Measurements from ENCODE around the gene ADAMTS19.

ADAMTS19 gene

GRCh38 chr5:129441096-129441495 lies 19.0 kb upstream of the ADAMTS19 start:
- no peak overlapping the region for H3K27ac ChIP-seq
- no peak for TF ChIP-seq CTCF (IDR thresholded peaks at IDR 0.05; ENCODE audit: low read depth, low read length)
- no peak overlapping the region for H3K4me3 ChIP-seq (ENCODE audit: low read depth, low read length)
- no peaks in the 10 kb centered on the region for H3K36me3 ChIP-seq
- H3K27me3 ChIP-seq (ENCODE audit: insufficient read depth, low read depth, severe bottlenecking), result no peaks in the 10 kb centered on the region
- H3K9me3 ChIP-seq (ENCODE audit: severe bottlenecking), result no peaks in the 10 kb centered on the region
- DNase-seq, result no peak

GRCh38 chr5:129445379-129445778 lies 14.7 kb upstream of the ADAMTS19 start:
- Histone ChIP-seq H3K36me3 (no peaks in the 10 kb centered on the region), H3K27me3 (ENCODE audit: insufficient read depth, low read depth, severe bottlenecking) (no peaks in the 10 kb centered on the region), H3K27ac (no peak overlapping the region), H3K4me3 (ENCODE audit: low read depth, low read length) (no peak overlapping the region), H3K9me3 (ENCODE audit: severe bottlenecking) (no peaks in the 10 kb centered on the region)
- no peak for DNase-seq
- TF ChIP-seq CTCF (IDR thresholded peaks at IDR 0.05; ENCODE audit: low read depth, low read length), result no peak

GRCh38 chr5:129447968-129448367 lies 12.1 kb upstream of the ADAMTS19 start:
- Histone ChIP-seq H3K27ac (no peak overlapping the region), H3K9me3 (ENCODE audit: severe bottlenecking) (no peaks in the 10 kb centered on the region), H3K4me3 (ENCODE audit: low read depth, low read length) (no peak overlapping the region), H3K36me3 (no peaks in the 10 kb centered on the region), H3K27me3 (ENCODE audit: insufficient read depth, low read depth, severe bottlenecking) (no peaks in the 10 kb centered on the region)
- no peak for TF ChIP-seq CTCF (IDR thresholded peaks at IDR 0.05; ENCODE audit: low read depth, low read length)
- DNase-seq, result no peak

- Histone ChIP-seq H3K27me3 (ENCODE audit: insufficient read depth, low read depth, severe bottlenecking) (no peaks in the 10 kb centered on the region), H3K9me3 (ENCODE audit: severe bottlenecking) (no peaks in the 10 kb centered on the region), H3K27ac (no peak overlapping the region), H3K36me3 (no peaks in the 10 kb centered on the region), H3K4me3 (ENCODE audit: low read depth, low read length) (no peak overlapping the region)
- TF ChIP-seq CTCF (IDR thresholded peaks at IDR 0.05; ENCODE audit: low read depth, low read length), result no peak
- DNase-seq, result no peak
Observed at GRCh38 chr5:129448654-129449053, 11.4 kb upstream of the ADAMTS19 start.

GRCh38 chr5:129454461-129454860 lies 5.6 kb upstream of the ADAMTS19 start:
- no peak for DNase-seq
- H3K27me3 ChIP-seq (ENCODE audit: insufficient read depth, low read depth, severe bottlenecking), result peaks cover 2% of the 10 kb centered on the region
- H3K27ac ChIP-seq, result no peak overlapping the region
- no peak for TF ChIP-seq CTCF (IDR thresholded peaks at IDR 0.05; ENCODE audit: low read depth, low read length)
- no peak overlapping the region for H3K4me3 ChIP-seq (ENCODE audit: low read depth, low read length)
- no peaks in the 10 kb centered on the region for H3K9me3 ChIP-seq (ENCODE audit: severe bottlenecking)
- no peaks in the 10 kb centered on the region for H3K36me3 ChIP-seq

- no peak for TF ChIP-seq CTCF (IDR thresholded peaks at IDR 0.05; ENCODE audit: low read depth, low read length)
- Histone ChIP-seq H3K4me3 (ENCODE audit: low read depth, low read length) (peak overlapping the region; percentile 61), H3K36me3 (no peaks in the 10 kb centered on the region), H3K9me3 (ENCODE audit: severe bottlenecking) (no peaks in the 10 kb centered on the region), H3K27ac (no peak overlapping the region), H3K27me3 (ENCODE audit: insufficient read depth, low read depth, severe bottlenecking) (peaks cover 5% of the 10 kb centered on the region)
- DNase-seq, result no peak
Observed at GRCh38 chr5:129459450-129459776, 685 bp upstream of the ADAMTS19 start.

All from WERI-Rb-1 (cell line).